IPS-11a (cell line): Measurements from ENCODE around the gene UBR3.
"Not testable (repeated sequence)": the region's sequence is repeated elsewhere in the genome, so short reads cannot be mapped to it uniquely, and the experiment has no call there.

Experiments
- H3K4me3 ChIP-seq: one replicate; pipeline ENCODE4 v1.5.1; 2013; ENCODE audit warnings: low read depth, low read length, control low read depth

Gene UBR3

GRCh38 chr2:169865492-169865891, 38.2 kb downstream of the UBR3 start:
- no peak overlapping the region for H3K4me3 ChIP-seq

GRCh38 chr2:169866230-169866629, 39.0 kb downstream of the UBR3 start:
- not testable (repeated sequence) for H3K4me3 ChIP-seq

- no peak overlapping the region for H3K4me3 ChIP-seq
These were observed 40.3 kb downstream of the UBR3 start for GRCh38 chr2:169867579-169867978.

- no peak overlapping the region for H3K4me3 ChIP-seq
These were observed 41.7 kb downstream of the UBR3 start for GRCh38 chr2:169868951-169869350.

GRCh38 chr2:169871369-169871768, 44.1 kb downstream of the UBR3 start:
- not testable (repeated sequence) for H3K4me3 ChIP-seq

GRCh38 chr2:169871994-169872393, 44.7 kb downstream of the UBR3 start:
- H3K4me3 ChIP-seq: no peak overlapping the region

- H3K4me3 ChIP-seq: no peak overlapping the region
These were observed 50.1 kb downstream of the UBR3 start for GRCh38 chr2:169877398-169877797.

- H3K4me3 ChIP-seq: no peak overlapping the region
These were observed 59.9 kb downstream of the UBR3 start for GRCh38 chr2:169887120-169887519.

GRCh38 chr2:169891593-169892298, 64.5 kb downstream of the UBR3 start:
- no peak overlapping the region for H3K4me3 ChIP-seq

- no peak overlapping the region for H3K4me3 ChIP-seq
These were observed 65.7 kb downstream of the UBR3 start for GRCh38 chr2:169892951-169893350.

GRCh38 chr2:169895294-169895985, 68.2 kb downstream of the UBR3 start:
- no peak overlapping the region for H3K4me3 ChIP-seq

- no peak overlapping the region for H3K4me3 ChIP-seq
These were observed 70.6 kb downstream of the UBR3 start for GRCh38 chr2:169897834-169898233.

GRCh38 chr2:169900103-169900502, 72.8 kb downstream of the UBR3 start:
- H3K4me3 ChIP-seq: not testable (repeated sequence)

GRCh38 chr2:169900686-169901085, 73.4 kb downstream of the UBR3 start:
- H3K4me3 ChIP-seq: no peak overlapping the region

GRCh38 chr2:169906731-169907130, 79.5 kb downstream of the UBR3 start:
- H3K4me3 ChIP-seq: no peak overlapping the region

- no peak overlapping the region for H3K4me3 ChIP-seq
These were observed 82.1 kb downstream of the UBR3 start for GRCh38 chr2:169909376-169909775.

- H3K4me3 ChIP-seq: no peak overlapping the region
These were observed 83.0 kb downstream of the UBR3 start for GRCh38 chr2:169910109-169910799.

- H3K4me3 ChIP-seq: no peak overlapping the region
These were observed 83.9 kb downstream of the UBR3 start for GRCh38 chr2:169911119-169911518.

- no peak overlapping the region for H3K4me3 ChIP-seq
These were observed 89.4 kb downstream of the UBR3 start for GRCh38 chr2:169916623-169917022.

- H3K4me3 ChIP-seq: no peak overlapping the region
These were observed 96.7 kb downstream of the UBR3 start for GRCh38 chr2:169923977-169924376.

- no peak overlapping the region for H3K4me3 ChIP-seq
These were observed 98.7 kb downstream of the UBR3 start for GRCh38 chr2:169925968-169926367.

- H3K4me3 ChIP-seq: no peak overlapping the region
These were observed 101.2 kb downstream of the UBR3 start for GRCh38 chr2:169928463-169928864.
